HG02571 (cell line): ENCODE data around the gene LIPC.

Experiments used
- ATAC-seq: cut with Tn5 transposase; IDR thresholded peaks from one replicate; pipeline ENCODE4 v1.9.1; 2021; ENCODE audit warnings: mild to moderate bottlenecking, moderate library complexity; ENCODE audit not compliant: unreplicated experiment

Gene LIPC

GRCh38 chr15:58572521-58572920 is 140.7 kb downstream of the LIPC start:
- ATAC-seq, result no peak

DNA sequence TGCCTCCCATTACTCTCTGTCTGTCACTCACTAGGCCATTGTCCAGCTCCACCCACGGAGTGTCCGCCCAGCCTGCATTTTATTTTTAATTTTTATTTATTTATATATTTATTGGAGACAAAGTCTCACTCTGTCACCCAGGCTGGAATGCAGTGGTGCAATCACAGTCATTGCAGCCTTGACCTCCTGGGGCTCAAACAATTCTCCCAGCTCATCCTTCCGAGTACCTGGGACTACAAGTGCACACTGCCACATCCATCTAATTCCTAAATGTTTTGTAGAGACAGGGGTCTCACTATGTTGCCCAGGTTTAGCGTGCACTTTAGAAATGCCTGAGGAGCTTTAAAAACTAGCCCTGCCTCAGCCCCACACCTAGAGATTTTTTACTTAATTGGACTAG is 141.5 kb downstream of the LIPC start:
- no peak for ATAC-seq

DNA sequence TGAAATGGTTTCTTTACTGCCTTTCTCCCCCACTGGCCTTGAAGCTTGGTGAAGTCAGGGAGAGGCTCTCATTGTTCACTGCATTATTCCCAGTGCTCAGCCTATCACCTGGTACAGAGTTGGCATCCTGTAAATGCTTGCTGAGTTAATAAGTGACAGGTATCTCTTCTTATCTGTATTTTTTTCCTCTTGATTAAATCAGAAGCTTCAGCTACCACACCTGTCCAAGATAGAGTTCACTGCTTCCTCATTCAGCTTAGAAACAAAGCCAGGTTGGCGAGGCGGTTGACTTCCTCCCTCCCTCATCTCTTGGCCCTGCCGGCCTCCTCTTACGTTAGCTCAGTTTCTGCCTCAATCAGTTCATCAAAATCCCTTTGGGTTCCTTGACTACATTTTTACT is 142.8 kb downstream of the LIPC start:
- no peak for ATAC-seq

DNA sequence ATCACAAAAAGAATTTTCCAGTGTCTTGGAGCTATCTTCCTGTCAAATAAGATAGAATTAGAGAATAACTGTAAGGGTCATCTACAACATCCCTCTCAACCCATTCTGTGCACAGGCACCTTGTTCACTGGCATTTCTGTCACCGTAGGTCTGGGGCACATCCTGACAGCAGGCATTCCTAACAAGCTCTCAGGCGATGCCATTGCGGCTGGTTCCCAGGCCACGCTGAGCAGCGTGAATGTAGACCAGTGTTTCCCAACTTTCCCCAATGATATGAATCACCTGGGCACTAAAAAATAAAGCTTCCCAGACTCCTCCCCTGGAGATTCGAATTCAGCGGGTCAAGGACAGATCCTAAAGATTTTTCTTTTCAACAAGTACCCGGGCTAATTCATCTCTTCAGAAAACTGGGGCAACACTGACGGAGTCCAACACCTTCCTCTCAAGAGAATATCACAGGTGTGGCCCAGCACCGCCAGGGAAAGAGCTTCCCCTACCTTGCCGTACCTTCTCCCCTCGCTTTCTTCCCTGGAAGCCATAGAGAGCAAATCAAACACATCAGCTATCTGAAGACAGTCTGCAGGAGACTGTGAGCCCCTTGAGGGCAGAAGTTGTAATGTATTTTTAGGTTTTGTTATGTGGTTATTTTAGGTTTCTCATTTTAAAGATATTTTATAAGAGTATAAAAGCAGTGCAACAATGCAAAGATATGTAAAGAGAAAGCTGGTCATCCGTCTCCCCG is 143.4 kb downstream of the LIPC start:
- no peak for ATAC-seq

GRCh38 chr15:58576657-58577056 is 144.9 kb downstream of the LIPC start:
- no peak for ATAC-seq

DNA sequence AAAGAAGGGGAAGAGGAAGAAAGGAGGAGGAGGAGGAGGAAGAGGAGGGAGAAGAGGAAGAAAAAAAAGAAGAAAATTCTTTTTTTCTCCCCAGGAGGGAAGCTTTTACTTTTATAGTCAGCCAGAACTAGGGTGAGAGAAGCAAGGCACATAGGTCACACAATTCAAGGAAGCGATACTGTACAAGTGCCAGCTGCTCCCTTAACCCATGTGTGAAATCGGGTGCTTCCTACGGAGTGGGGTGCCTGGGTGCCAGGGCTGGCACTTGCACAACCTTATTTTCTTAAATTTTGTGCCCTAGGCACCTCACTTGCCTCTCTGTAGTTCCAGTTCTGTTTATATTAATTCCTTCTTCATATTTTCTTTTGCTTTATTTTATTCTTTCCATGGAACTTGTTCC is 150.4 kb downstream of the LIPC start:
- ATAC-seq, result no peak

DNA sequence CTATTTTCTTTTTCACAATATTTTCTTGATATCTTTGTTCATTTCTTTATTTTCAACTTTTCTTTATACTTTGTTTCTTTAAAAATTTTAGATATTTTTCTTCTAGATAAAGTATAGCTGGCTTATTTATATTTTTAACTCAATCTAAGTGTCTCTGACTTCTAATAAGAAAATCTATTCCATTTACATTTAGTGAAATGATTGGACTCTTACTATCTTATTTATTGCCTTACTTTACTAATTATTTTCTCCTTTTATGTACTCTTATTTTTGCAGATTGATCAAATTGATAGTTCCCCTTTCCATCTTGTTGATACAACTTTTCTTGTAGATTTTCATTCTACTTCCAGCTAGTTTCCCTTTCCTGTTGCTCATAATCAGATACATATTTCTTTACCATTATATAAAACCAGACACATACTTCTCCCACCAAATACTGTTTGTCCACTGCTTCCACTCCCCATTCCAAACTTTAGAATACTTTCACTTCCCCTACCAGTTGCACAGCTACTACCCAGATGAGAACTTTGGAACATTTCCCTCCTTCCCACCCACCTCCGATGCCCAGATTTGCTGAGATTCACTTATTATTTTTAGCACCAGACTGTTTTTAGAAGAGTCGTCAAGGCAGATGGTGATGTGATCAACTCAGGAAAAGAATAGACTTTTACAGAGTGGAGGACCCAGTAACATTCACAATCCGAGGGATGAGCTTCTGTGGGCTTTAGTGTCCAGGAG is 151.5 kb downstream of the LIPC start:
- no peak for ATAC-seq

GRCh38 chr15:58584789-58585461 is 153.1 kb downstream of the LIPC start:
- ATAC-seq, result no peak

DNA sequence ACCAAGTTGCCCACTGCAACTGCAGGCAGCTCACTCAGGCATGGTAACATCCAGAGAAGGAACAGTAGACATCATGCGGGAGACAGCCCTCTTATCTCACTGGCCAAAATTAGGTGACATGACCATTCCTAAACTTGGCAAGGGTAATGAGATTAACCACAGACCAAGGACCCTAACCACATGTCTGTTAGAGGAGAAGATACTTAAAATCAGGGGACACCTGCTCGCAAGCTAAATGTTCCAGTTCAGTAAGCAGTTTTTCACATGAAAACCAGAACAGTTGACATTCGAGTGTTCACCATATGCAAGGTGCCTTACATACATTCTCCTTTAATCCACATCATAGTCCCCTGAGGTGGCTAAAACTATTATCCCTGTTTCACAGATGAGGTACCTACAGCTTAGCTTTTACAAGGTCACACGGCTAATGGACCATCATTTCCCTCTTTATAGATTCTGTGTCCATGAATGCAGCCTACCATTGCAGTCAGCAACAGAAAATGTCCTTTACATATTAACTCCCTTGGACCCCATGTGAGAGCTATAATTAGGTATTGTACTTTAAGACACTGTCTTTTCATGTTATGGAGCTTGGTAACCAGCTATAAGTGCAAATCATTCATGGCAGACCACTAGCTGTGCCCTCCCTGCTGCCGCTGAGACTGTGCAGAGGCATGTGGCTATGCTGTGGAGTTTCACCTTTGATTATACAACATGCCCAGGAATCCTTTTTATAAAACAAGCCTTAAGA is 154.1 kb downstream of the LIPC start:
- no peak for ATAC-seq

GRCh38 chr15:58587486-58587885 is 155.7 kb downstream of the LIPC start:
- ATAC-seq, result no peak

DNA sequence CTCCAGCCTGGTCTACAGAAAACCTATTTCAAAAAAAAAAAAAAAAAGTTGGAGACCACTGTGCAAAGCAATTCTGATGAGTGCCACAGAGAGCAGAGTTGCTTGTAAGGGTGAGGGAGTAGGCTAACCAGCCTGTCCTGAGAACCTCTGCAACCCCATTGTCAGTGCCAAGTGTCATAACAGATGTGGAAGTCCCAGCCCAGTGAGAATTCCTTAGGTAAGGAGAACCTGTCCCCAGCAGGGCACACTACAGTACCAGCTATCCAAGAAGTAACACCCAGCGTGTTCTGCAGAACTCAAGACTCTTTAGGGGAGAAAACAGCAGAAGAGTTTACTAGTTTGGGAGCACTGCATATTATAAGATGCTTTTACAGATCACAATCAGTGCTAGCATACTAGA is 156.3 kb downstream of the LIPC start:
- ATAC-seq, result no peak

DNA sequence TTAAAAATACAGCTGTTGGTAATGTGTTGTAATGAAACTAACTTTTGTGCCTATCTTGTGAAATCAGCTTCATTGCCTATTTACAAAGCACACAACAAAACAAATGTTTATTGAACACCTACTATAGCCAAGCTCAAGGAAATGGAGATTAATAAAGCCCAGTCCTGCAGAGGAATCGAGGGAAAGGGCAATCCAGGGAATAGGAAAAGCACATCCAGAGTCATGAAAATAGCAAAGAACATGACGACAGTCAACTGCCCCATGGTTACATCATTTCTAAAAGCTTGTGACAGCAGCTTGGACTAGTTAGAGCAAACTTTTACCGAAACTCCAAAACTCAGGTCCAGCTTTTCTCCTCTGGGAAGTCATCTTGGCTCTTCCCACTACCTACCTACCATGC is 157.3 kb downstream of the LIPC start:
- no peak for ATAC-seq

GRCh38 chr15:58590236-58590635 is 158.4 kb downstream of the LIPC start:
- no peak for ATAC-seq

GRCh38 chr15:58590926-58591325 is 159.1 kb downstream of the LIPC start:
- no peak for ATAC-seq

DNA sequence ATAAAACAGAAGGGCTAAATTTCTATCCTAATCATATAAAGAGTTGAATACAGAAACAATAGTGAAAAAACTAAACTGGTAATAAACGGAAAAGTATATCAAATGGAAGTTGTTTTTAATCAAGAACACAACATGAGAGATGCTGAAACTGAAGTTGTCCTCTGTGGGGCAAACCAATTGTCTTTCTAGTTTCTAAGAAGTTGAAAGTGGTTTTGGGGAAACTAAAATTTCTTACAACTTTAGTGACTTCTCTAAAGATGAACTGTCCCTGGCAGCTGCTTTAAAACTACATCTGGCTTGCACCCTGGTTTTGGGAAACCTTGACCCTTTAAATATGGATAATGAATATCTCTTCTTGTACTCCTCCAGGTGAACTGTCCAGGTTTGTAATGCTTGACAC is 162.1 kb downstream of the LIPC start:
- no peak for ATAC-seq

- ATAC-seq, result no peak
Measured at GRCh38 chr15:58594898-58595297, 163.1 kb downstream of the LIPC start.

DNA sequence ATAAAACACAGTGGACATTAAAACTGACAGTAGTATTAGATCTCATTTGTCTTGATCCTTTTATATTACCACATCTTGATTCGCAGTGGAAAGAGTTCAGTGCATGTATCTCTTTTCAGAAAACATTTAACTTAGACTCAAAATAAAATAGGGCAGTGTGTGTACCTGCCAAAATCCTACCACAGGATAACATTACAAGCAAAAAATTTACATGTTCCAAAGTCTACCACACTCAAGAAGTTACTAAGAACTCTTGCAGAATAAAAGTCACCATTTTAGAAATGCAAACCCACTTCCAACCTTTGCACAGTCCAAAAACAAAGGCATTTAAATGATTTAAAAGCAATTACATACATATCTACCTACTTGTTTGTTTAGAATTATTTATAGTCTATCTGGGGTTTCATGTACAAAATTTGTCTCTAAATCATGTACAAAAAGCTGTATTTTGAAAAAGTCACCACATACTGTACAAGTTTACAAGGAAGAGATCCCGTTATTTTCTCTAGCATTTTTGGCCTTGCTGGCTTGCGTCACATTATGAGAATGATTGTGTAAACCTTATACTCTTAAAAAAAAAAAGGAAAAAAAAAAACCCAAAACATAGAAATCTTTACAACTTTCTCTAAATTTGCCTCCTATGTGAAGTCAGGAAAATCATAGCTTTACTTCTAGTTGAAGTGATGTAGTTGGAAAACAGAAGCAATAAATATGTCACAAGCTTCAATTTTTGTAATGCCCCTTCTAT is 163.9 kb downstream of the LIPC start:
- ATAC-seq, result no peak

DNA sequence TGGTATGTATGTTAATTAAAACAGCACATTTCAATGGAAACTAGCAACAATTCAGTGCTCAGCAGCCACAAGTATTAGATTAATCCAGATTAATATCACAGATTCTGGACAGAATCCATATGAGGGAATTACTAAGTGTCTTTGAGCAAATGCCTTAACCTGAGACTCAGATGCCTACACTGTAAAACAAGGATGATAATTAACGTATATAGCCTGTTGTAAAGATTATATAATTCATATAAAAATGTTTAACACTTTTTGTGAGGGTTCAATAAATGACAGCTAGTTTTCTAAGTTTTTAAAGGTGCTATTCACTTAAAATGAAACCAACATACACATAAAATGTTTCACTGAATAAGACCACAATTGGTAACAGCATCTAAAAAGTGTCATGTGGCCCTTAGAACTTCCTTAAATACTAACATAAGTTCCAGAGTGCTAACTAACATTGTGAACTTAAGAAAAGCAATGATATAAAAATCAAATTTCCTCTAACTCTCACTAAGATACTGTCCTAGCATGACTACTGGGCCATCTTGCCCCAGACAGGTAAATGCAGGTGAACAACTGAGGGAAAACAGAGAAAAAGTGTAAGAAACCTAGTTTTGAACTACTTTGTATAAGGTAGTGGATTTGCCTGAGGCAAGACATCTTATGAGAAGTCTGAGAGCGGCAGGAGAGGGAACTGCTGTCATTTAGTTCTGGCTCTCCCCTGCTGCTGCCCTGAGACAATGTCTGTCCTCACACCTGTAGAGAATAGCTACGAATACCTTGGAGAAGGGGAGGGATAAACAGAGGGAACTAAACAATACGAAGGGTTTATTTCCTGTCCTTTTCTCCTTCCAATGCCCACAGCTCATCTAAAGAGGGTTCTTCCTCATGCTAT is 166.4 kb downstream of the LIPC start:
- ATAC-seq, result no peak

DNA sequence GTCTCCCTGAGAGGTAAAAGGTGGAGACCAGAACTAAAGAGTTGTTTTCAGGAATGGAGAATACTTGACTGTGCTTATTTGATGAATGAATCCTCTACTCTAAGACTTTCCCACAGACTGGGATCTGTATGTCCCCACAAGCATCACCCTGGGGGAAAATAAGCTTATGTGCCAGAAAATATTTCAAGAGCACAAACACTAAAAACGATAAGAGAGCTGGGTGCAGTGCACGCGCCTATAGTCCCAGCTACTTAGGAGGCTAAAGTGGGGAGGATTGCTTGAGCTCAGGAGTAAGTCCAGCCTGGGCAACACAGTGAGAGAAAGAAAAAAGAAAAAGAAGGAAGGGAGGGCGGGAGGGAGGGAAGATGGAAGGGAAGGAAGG is 167.0 kb downstream of the LIPC start:
- ATAC-seq, result no peak

DNA sequence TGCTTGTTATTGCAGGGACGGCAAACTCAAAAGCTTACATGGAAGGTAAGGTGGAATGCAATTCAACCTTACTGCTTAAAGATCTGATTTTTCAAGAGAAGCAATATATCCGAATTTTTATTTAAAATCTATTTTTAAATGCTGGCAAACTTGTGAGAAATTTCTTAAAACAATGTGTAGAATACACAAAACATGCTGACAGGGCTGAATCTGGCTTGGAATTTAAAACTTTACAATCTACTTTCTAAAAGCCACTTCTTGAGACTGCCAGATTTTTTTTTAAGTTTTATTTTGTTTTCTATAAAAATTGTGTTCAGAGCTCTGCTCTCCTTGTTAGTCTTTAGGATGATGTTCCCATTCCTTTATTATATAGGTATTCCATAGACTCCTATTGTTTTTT is 171.0 kb downstream of the LIPC start:
- ATAC-seq, result no peak
